AG08395 (cell line): ENCODE results near the gene SMYD5.
"Not testable (repeated sequence)": the region's sequence is repeated elsewhere in the genome, so short reads cannot be mapped to it uniquely, and the experiment has no call there.

ENCODE experiments used
- DNase-seq: peaks from one replicate; pipeline ENCODE4 v3.0.0; 2012; ENCODE audit warnings: mixed read lengths, low spot score

Gene SMYD5

DNA sequence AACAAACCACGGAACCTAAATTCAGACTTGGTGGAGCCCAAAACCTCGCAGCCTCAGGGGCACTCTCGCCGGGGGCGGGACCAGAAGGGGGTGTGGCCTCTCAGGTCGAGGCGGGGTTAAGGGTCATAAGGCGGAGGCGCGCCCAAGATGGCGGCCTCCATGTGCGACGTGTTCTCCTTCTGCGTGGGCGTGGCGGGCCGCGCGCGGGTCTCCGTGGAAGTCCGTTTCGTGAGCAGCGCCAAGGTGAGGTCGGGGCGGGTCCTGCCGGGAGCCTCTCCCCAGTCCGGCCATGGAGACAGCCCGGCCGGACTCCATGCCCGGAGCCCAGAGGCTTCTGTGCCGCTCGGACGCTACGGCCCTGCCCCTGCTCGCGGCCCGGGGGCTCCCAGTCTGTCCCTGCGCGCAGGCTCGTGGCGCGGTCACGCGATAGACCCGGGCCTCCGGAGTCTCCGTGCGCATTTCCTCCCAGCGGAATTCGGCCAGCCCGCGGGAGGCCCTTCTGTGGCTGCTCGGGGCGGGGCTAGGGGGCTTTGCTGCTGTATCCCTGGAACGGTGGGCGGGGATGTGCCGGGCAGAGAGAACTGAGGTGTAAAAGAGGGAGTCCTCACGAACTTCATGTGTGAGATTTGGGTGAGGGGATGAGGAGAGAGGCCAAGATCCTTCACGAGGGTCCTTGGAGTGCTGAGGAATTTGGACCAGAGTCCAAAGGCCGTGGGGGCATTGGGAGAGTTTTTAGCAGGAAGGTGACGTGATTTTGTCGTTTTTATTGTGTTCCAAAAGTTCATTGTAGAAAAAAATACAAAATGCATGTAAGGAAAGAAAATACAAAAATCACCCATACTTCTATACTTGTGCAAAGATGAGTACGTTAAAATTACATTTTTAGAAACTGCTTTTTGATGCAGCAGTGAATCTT, at the start of gene SMYD5:
Gene SMYD5, plus strand, starts transcription at position 126 of the 916 bp plus-strand sequence. Its CDS starts 22 bp downstream, at position 148.
- peak; percentile 91 for DNase-seq

DNA sequence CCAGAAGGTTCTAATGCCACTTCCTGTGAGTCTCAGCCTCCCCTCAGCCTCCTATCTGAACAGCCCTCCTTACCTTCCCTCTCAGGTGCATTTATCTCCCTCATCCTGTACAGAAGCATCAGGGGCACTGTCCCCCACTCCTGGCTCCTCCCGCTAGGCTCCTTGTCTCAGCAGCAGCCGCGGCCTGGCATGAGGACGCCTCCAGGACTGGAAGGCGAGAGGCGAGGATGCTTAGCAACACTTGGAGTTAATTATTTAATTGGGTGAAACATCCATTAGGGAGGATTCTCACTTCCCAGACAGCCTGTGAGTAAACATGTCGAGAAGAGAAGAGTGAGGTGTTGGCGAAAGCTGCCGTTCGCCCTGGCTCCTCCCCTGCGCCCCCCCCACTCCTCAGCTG, 48.1 kb upstream of the SMYD5 start:
- DNase-seq: not testable (repeated sequence)

DNA sequence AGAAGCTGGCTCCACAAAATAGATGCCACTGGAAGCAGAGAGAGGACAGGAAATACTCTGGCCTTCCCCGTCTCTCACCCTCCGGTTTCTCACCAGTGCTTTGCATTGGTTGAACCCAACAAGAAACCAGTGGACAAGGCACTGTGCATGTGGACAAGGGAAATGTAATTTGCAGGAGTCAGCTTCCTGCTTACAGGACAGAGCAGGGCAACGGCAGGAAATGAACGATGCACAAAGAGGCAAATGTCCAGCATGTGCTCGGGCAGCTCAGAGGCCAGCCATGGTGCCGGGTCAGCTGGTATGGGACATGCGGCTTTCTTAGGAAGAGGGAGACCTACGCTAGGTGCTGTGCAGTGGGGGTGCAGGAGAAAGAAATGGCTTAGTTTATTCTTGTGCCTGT, 47.2 kb upstream of the SMYD5 start:
- DNase-seq: not testable (repeated sequence)

DNA sequence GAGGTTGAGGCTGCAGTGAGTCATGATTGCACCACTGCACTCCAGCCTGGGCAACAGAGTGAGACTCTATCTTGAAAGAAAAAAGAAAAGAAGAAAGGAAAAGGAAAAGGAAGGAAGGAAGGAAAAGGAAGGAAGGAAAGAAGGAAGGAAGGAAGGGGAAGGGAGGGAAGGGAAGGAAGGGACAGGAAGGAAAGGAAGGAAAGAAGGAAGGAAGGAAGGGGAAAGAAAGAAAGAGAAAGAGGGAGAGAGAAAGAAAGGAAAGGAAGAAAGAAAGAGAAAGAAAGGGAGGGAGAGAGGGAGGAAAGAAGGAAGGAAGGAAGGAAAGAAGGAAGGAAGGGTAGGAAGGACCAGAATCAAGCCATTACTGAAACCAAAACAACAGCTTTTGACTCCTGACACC, 45.7 kb upstream of the SMYD5 start:
- not testable (repeated sequence) for DNase-seq

DNA sequence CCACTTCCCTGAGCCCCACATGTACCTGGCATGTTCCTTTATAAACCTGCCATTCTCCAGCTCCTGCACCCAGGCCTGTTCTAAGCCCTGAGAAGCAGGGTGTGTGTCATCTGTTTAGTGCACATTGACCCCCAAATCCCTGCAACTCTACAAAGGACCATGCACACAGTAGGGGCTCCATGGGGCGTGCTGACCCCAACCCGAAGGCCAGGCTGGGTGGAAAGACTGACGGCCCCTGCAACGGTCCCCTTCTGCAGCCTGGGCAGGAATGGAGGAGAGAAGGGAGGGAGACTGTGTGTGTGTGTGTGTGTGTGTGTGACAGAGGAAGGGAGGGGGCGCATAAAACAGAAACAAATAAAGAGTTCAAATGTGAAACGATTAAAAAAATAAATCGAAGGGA, 43.7 kb upstream of the SMYD5 start:
- not testable (repeated sequence) for DNase-seq

DNA sequence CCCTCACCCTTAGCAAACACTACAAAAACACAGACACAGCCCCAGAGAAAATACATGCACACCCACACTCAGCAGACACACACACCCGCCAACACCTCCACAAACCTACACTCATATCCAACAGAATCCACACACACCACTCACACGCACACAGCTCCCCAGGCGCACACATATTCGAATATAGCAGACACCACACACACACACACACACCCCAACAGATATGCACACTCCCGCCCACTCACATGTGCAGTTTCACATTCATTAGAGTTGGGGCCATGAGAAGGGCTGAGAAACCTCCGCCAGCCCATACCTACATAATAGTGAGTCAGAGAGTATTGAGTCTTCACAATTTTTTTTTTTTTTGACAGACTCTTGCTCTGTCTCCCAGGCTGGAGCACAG, 41.1 kb upstream of the SMYD5 start:
- no peak for DNase-seq

DNA sequence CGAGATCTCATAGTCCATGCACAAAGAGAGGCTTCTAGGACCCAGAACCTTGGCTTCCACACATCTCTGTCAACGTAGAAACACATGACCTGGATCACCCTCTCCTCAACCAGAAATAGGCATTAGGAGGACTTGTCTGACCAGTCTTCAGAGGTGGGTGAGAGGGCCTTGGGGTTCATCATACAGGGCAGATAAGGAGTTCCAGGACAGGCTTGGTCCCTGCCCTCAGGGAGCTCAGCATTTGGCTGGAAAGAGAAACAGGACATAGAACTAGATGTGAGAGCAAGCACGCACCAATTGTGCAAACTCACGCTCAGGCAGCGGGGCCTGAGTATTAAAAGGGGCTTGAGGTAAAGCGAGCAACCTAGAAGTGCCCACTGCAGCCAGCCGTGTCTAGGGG, 40.3 kb upstream of the SMYD5 start:
- no peak for DNase-seq

DNA sequence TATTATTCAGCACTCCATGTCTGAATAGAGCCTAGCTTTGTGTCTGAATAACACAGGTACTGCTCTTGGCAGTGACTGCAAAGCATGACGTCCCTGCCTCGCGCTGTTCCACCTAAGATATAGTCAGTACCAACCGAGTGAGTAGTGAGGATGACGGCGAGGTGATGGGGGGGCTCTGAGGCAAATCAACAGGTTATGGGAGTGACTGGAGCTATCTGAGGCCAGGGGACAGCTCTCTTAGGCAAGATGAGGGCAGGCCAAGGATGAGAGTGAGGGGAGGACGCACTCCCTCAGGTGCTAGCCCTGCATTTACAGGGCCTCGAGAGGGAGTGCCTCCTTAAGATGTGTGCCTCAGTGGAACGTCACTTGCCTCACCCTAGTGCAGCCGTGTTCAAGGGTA, 39.8 kb upstream of the SMYD5 start:
- DNase-seq: no peak

DNA sequence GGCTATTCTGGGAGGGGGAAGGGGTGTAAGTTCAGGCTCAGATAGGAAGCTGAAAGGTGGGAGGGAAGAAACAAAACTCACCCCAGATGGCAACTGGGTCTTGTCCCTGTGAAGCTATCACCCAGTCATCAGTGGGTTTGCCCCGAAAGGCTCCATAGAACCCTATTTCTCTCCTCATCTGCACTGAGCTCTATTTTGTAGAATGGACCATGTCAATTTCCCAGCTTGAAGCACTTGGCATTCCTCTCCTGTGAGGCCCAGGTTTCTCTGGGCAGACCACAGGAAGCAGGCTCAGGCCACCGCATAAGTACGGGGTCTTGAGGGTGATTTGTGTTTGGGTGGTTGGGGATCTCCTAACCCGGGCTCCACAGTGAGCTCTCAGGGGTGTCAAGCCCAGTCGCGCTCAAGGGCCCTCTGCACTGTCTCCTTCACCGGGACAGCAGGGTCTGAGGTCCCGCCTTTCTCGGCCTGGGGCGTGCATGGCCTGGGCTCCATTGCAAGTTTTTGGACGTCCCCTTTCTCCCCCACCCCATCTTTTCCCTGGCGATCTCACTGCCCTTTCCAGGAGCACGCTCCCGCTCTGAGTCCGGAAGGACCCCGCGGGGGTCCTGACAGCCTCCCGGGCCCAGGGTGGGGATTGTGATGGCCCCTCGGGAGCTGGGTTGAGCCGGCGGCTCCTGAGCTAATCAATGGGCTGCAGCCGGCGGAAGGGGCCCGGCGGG, 38.9 kb upstream of the SMYD5 start:
- DNase-seq: no peak

DNA sequence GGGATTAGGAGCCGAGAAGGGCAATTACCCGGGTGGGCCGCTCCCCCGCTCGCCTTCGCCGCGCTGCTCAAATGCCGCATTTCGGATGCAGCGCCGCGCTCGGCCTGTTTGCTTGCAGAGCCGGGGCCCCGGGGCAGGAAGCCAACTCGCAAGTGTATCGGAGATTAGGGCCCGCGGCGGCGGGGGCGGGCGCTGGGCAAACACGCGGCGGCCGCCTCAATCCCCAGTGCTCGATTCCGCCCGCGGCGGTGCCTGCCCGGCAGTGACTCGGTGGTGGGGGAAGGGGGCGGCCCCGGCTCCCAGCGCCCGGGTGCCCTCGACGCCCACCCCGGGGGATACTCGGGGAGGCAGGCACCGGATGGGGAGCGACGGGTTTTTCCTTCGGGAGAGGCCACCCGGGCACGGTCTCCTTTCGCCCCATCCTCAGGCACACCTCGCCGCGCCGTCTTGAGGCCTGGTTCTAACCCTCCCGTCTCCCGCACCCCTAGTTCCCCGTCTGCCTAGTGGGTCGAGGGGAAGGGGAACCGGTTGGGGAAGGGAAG, 38.3 kb upstream of the SMYD5 start:
- peak; percentile 55 for DNase-seq

DNA sequence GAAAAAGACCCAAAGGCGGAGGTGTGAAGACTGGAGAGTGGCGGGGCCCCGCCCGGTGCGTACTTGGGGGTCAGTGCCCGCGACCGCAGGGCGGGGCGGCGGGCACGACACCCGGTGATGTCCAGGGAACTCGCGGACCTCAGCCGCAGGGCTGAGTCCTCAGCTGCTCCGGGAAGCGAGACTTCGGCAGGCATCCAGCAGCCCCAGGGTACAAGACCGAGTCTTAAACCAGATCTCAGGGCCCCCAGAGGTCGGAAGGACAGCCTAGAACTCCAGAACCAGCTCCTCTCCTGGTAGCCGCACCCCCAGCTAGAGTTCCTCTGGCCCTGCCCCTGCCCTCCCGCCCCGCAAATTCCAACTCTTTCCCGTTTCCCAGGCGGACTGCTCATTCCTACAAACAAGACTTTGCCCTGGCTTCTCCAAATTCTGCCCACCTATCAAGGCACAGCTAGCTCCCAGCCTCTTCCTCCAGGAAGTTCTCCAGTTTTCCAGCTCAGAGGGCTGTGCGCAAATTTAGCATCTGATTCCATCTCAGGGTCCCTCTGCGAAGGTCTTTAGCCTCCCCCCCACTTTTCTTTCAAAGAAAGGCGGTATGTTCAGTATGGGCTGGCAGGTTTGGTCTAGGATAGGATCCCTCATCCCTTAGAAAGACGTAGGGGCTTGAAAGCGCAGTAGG, 37.7 kb upstream of the SMYD5 start:
- DNase-seq: peak; percentile 9

DNA sequence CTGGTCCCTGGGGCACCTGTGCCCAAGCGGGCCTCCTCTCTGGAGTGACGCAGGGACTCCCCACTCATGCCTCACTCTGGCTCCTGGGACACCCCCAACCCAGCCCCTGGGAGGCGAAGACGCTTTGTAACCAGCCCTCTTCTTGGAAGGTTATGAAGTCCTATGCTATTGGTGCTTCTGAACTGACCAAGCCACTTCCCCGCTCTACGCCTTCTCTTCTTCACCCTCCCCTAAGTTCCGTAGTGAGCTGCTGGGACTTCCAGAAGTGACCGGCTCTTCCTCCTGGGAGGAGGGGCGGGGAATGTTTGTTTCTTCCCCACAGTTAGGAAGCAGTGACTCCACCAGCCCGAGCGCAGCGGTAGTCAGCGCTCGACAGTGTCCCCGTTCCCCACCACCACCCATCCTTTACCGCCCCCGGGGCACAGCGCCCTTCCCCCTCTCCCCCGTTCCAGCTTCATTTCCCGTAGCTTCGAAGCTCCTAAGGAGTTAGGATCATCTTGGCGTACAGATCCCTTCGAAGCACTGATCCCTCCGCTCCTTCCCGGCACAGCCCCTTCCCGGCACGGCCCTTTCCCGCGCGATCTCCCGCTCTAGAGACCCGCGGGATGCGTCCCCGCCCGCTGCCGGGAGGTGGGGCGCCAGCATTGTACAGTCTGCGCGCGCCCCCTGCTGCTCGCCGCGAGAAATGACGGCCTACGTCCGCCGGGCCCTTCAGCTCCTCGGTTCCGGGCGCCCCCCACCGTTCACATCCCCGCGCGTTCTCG, 37.0 kb upstream of the SMYD5 start:
- DNase-seq: peak; percentile 95

DNA sequence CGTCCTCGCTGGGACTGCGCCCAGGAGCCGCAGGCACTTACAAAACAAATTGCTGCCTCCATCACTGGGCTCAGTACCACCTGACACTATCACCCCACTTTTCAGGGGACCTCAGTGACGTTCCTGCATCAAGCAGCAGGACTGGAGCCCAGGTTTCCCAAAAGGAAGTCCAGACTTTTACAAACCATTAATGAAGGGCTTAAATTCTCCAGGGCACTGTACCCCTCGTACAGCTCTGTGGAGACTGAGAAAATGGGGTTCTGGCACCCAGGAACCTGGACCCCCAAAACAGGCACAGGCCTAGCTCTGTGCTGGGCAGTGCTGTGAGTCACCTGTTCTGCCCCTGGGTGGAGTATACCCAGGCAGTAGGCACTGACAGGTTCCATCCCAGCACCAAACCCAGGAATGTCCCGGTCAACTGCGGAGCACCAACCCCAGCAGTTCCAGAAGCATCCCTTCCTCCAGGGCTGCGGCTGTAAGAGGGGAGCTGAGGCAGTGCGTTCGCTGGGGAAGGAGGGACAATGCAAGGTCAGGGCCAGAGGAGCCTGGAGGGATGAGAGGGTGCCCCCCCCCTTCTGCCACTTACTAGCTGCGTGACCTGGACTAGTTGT, 36.3 kb upstream of the SMYD5 start:
- no peak for DNase-seq

DNA sequence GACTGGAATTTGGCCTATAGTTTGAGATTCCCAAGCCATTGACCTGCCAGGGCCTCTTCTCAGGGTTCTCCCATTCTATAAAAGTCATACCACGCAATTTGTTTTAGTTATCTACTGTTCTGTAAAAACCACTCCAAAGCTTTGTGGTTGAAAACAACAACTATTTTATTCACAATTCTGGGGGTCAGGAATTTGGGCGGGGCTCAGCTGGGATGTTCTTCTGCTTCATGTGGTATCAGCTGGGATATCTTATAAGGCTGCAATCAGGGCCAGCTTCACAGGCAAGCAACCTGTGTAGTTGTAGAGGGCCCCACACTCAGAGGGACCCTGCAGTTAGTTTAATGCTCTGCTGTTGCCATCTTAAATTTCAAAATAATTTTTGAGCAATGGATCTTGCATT, 28.1 kb upstream of the SMYD5 start:
- DNase-seq: no peak

DNA sequence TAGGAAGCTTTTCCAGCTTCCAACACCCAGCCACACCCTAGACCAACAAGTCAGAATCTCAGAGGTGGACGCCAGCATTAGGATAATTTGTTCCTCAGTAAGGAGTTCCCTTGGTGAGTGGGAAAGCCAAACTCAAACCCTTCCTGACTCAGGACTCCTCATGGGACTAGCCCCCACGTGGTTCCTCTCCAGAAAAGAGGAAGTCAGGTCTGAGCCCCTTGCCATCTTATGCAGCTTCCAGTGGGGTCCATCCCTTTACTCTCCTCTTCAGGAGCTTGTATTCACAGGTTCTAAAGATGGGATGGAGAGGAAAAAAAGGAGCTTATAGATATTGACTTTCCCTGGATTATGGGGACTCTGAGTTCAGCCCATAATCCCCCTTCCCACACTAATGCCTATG, 26.5 kb upstream of the SMYD5 start:
- DNase-seq: no peak

DNA sequence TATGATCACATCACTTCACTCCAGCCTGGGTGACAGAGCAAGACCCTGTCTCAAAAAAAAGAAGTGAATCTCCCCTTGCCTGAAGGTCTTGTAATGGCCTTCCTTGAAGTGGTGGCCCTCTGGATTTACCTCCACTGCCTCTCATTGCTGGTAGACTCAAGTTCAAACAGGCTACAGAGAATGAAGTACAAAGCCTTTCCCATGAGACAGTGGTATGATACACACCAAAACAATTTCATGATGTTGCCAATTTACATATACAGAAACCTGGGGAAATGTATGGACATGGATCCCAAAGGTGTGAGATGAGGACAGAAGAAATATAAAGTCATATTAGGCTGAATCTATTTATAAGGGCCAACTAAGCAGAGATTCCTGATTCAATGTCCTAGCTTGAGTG, 16.5 kb upstream of the SMYD5 start:
- DNase-seq: no peak

DNA sequence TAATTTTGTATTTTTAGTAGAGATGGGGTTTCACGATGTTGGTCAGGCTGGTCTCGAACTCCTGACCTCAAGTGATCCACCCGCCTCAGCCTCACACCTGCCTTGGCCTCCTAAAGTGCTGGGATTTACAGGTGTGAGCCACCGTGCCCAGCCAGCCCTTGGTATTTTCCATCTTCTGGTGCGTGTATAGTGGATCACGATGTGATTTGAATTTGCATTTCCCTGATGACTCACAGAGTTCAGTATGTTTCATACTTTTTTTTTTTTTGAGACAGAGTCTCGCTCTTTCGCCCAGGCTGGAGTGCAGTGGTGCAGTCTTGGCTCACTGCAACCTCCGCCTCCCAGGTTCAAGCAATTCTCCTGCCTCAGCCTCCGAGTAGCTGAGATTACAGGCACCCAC, 13.8 kb upstream of the SMYD5 start:
- not testable (repeated sequence) for DNase-seq

DNA sequence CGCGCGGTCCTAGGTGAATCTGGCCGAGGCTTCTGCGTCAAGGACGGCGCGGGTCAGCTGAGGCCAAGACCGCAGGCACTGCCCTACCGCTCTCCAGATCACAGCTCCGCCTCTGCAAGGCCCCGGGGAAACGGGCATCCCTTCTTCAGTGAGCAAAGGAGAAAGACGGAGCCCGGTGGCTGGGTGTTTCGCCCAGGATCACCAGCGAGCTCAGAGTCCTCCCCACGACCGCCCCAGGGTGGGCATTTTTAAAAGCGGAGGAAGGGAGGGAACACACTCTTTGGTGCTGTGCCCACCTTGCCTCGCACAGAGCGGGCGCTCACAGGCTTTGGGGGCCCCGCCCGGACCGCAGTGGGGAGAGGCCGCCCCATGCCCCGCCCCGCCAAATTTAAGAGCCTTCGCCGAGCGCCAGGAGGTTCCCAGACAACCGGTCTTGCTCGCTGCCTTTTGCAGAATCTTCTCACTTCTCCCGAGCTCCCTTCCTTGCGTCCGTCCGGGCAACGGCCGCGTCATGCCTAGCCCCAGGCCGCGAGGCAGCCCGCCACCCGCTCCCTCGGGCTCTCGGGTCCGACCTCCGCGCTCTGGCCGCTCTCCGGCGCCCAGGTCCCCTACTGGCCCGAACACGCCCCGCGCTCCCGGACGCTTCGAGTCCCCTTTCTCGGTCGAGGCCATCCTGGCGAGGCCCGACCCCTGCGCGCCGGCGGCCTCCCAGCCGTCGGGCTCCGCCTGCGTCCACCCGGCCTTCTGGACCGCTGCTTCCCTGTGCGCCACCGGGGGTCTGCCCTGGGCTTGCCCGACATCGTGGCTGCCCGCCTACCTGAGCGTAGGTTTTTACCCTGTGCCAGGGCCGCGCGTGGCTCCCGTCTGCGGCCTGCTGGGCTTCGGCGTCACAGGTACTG, 11.6 kb upstream of the SMYD5 start, which contains the start of gene NOTO:
Gene NOTO, plus strand, starts transcription at position 419 of the 899 bp plus-strand sequence. Its CDS starts 93 bp downstream, at position 512.
- DNase-seq: peak; percentile 28

DNA sequence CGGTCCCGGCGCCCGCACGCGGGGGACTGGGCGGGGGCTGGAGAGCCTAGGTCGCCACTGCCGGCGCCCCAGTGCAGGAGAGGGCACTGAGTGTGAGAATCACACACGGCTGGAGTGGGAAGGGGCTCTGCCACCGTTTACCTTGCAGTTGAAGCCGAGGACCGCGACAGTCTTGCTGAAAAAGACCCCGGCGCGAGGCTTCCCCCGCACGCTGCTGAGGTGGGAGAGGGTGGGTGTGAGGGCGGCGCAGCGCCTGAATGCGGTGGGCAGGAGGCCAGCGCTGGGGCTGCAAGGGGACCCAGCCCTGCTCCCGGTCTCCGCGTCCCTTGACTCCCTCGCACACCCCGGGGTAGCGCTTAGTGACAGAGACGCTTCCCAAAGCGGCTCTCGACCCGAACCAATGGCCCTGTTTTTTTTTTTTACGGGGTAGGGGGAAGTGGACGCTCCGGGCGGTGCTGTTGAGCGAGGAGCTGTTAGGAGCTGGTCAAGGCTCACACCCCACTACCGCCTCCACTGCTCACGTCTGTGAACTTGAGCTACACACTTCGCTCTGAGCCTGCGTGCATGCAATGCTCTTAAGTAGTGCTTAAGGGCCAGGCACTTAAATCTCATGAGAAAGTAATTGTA, 10.9 kb upstream of the SMYD5 start:
- no peak for DNase-seq

DNA sequence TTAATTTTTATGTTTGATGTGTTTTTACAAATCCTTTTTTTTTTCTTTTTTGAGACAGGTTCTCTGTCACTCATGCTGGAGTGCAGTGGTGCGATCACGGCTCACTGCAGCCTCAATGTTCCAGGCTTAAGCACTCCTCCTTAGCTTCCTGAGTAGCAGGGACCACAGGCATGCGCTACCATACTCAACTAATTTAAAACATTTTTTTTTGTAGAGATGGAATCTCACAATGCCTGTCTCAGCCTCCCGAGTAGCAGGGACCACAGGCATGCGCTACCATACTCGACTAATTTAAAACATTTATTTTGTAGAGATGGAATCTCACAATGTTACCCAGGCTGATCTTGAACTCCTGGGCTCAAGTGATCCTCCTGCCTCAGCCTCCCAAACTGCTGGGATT, 8.4 kb upstream of the SMYD5 start:
- DNase-seq: no peak
